Keratinocyte (primary cell): Measurements from ENCODE around the gene TOMM5. TPM values are rescaled to one million over a fixed set of nuclear protein-coding genes. Genes with fewer than 3 reads are reported as not detected.

Source experiments
- DNase-seq: peaks from one replicate; pipeline ENCODE4 v3.0.0-alpha.2; 2011; ENCODE audit warnings: low read depth, missing footprints, low spot score
- FAIRE-seq: peaks from 2 replicates; lab custom pipeline; 2011; peaks lifted over from hg19 to GRCh38; lab: Jason Lieb, UNC
- H2AFZ ChIP-seq: 2 replicates; pipeline ENCODE4 v1.6.0; 2012; ENCODE audit warnings: low read length, control low read depth, inconsistent platforms; ENCODE audit not compliant: control insufficient read depth
- H3K27ac ChIP-seq: 2 replicates; pipeline ENCODE4 v1.5.1; 2011; ENCODE audit warnings: low read length; ENCODE audit not compliant: control insufficient read depth, insufficient read depth
- H3K27me3 ChIP-seq: 3 replicates; pipeline ENCODE4 v1.6.0; 2011; ENCODE audit warnings: low read length; ENCODE audit not compliant: control insufficient read depth, insufficient read depth; ENCODE audit errors: extremely low read depth
- H3K36me3 ChIP-seq, 2 experiments: 2 replicates in 1 of 2; 3 replicates in 1 of 2; pipeline ENCODE4 v1.5.1; 2011; ENCODE audit warnings: low read length in 2 of 2, mild to moderate bottlenecking in 1 of 2; ENCODE audit not compliant: control insufficient read depth in 2 of 2, insufficient read depth in 2 of 2; ENCODE audit errors: extremely low read depth in 1 of 2
- H3K4me1 ChIP-seq: 3 replicates; pipeline ENCODE4 v1.5.1; 2011; ENCODE audit warnings: low read length; ENCODE audit not compliant: control insufficient read depth, insufficient read depth; ENCODE audit errors: extremely low read depth
- H3K4me2 ChIP-seq: 3 replicates; pipeline ENCODE4 v1.6.0; 2011; ENCODE audit warnings: low read depth, low read length; ENCODE audit not compliant: control insufficient read depth, insufficient read depth; ENCODE audit errors: extremely low read depth
- H3K4me3 ChIP-seq, 3 experiments: fragments of 200-600 bp in 1 of 3; sonication (generic) in 1 of 3; 2 replicates in 2 of 3; 3 replicates in 1 of 3; pipeline ENCODE4 v1.5.1; 2011 to 2016; ENCODE audit warnings: low read length in 3 of 3, mild to moderate bottlenecking in 3 of 3, control low read depth in 2 of 3, inconsistent platforms in 1 of 3, low read depth in 1 of 3, mixed read lengths in 1 of 3, mixed run types in 1 of 3, moderate library complexity in 1 of 3; ENCODE audit not compliant: control insufficient read depth in 2 of 3, insufficient read depth in 2 of 3; ENCODE audit errors: extremely low read depth in 1 of 3
- H3K79me2 ChIP-seq: 2 replicates; pipeline ENCODE4 v1.6.0; 2012; ENCODE audit warnings: low read length; ENCODE audit not compliant: control insufficient read depth, insufficient read depth
- H3K9ac ChIP-seq: 3 replicates; pipeline ENCODE4 v1.6.0; 2011; ENCODE audit warnings: low read length; ENCODE audit not compliant: control insufficient read depth, insufficient read depth; ENCODE audit errors: extremely low read depth
- H3K9me1 ChIP-seq: 3 replicates; pipeline ENCODE4 v1.6.0; 2011; ENCODE audit warnings: low read length; ENCODE audit not compliant: control insufficient read depth, insufficient read depth; ENCODE audit errors: extremely low read depth
- H3K9me3 ChIP-seq: 2 replicates; pipeline ENCODE4 v1.5.1; 2012; ENCODE audit warnings: low read depth, low read length; ENCODE audit not compliant: control insufficient read depth
- H4K20me1 ChIP-seq: 3 replicates; pipeline ENCODE4 v1.6.0; 2011; ENCODE audit warnings: low read length; ENCODE audit not compliant: control insufficient read depth, insufficient read depth; ENCODE audit errors: extremely low read depth
- EZH2 ChIP-seq: IDR thresholded peaks from one replicate; pipeline ENCODE4 v1.6.1; 2012; ENCODE audit warnings: inconsistent platforms, mild to moderate bottlenecking, low read length, moderate library complexity
- dilution Hi-C: fragments of 300-500 bp; cut with MboI; formaldehyde crosslinking; loops from one replicate; pipeline ENCODE4 v1.7.0; 2020; ENCODE audit warnings: low sequenced_read_pairs; ENCODE audit not compliant: extremely low pct_ligation_motif_present
- polyA plus RNA-seq, 5 experiments: library from polyadenylated mRNA; depleted of rRNA in 3 of 5; stranded (reverse) in 3 of 5; stranded (forward) in 1 of 5; unstranded in 1 of 5; fragments of >200 nt; gene quantifications; 1 replicate in 1 of 5; 2 replicates in 3 of 5; 3 replicates in 1 of 5; pipeline versions ENCODE4 v1.2.1 to v1.2.3, GENCODE V29; 2011 to 2012; ENCODE audit warnings: missing spikeins in 2 of 5, low read depth in 1 of 5, low replicate concordance in 1 of 5
- TF ChIP-seq, protein P1 (sequence below), 3 experiments: IDR thresholded peaks in 1 of 3; conservative IDR thresholded peaks in 1 of 3; optimal IDR thresholded peaks in 1 of 3; 2 replicates in 2 of 3; 3 replicates in 1 of 3; pipeline versions ENCODE3 to v1.5.1; 2011; ENCODE audit warnings: low read length in 3 of 3, mild to moderate bottlenecking in 3 of 3, moderate library complexity in 2 of 3, control low read depth in 1 of 3, inconsistent platforms in 1 of 3; ENCODE audit not compliant: insufficient read depth in 2 of 3; ENCODE audit errors: extremely low read depth in 1 of 3

Gene TOMM5
- polyA plus RNA-seq, 1 donor (not counting 4 experiments of a cell fraction or from before 2014, with no cell fraction given), result 232 TPM

DNA sequence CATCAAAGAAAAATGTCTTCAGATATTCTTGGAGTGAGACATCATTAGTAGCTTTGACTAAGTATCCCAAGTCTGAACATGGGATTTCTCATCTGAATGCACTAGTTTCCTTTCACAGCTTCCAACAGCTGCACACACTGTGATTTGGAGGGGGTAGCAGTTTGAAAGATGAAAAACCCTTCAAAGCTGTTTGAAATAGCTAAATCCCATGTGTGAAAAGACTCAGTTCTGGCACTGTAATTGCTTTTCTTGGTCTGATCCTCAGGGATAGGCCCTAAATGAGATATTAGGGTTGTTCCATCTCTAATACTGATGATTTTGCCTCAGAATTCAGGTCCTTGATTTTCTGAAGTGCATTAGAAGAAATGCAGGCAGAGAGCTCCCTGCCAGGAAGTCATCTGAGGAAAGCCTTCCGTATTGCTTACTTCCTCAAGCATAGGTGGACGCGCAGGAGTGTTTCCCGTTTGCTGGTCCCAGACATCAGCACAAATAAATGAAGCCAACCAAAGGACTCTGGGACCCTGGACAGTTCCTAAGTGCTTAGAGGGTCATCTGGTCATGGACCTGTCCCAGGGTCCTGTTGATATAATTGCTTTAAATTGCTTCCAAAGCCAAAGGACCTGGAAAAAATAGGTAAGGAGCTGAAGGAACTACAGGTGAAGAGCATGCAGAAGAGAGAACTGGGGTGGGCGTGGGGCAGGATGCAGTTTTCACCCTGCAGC is 32.8 kb upstream of the TOMM5 start:
- FAIRE-seq (no peak), DNase-seq (no peak)
- no peak overlapping the region for H3K27ac ChIP-seq
- H3K4me3 ChIP-seq, result no peak overlapping the region
- no peak overlapping the region for H3K4me2 ChIP-seq
- H3K9me1 ChIP-seq, result no peaks in the 10 kb centered on the region
- H4K20me1 ChIP-seq, result no peaks in the 10 kb centered on the region
- no peaks in the 10 kb centered on the region for H3K4me1 ChIP-seq
- H2AFZ ChIP-seq, result no peak overlapping the region
- no peak overlapping the region for H3K9ac ChIP-seq
- no peaks in the 10 kb centered on the region for H3K36me3 ChIP-seq
- dilution Hi-C loops, result no loop called here
- H3K27me3 ChIP-seq, result no peaks in the 10 kb centered on the region
- TF ChIP-seq, protein P1, sequence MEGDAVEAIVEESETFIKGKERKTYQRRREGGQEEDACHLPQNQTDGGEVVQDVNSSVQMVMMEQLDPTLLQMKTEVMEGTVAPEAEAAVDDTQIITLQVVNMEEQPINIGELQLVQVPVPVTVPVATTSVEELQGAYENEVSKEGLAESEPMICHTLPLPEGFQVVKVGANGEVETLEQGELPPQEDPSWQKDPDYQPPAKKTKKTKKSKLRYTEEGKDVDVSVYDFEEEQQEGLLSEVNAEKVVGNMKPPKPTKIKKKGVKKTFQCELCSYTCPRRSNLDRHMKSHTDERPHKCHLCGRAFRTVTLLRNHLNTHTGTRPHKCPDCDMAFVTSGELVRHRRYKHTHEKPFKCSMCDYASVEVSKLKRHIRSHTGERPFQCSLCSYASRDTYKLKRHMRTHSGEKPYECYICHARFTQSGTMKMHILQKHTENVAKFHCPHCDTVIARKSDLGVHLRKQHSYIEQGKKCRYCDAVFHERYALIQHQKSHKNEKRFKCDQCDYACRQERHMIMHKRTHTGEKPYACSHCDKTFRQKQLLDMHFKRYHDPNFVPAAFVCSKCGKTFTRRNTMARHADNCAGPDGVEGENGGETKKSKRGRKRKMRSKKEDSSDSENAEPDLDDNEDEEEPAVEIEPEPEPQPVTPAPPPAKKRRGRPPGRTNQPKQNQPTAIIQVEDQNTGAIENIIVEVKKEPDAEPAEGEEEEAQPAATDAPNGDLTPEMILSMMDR (optimal IDR thresholded peaks at IDR 0.05 in 1 of 3, IDR thresholded peaks at IDR 0.05 in 1 of 3, conservative IDR thresholded peaks at IDR 0.05 in 1 of 3; ENCODE audit: extremely low read depth in 1 of 3, insufficient read depth in 2 of 3, low read length in 3 of 3), result no peak
- no peak for TF ChIP-seq EZH2
- no peaks in the 10 kb centered on the region for H3K9me3 ChIP-seq
- no peaks in the 10 kb centered on the region for H3K79me2 ChIP-seq

DNA sequence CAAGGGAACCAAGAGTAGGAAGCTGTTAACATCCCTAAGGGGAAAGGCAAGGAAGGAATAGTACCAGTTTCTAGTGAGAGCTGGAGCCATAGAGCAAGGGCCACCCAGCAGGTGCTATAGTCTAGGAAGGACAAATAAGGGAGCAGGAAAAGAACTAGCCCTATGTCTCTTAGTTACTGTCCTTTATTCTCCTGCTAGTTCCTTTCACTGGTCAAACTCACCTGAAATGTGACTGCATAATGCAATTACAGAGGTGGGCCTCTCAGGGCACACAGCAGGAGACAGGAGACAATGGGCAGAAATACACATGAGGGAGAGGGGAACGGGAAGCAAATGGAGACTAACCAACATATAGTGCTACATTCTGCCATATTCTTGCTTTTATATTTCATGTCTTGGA is 31.7 kb upstream of the TOMM5 start:
- Histone ChIP-seq H3K4me1 (no peaks in the 10 kb centered on the region), H3K79me2 (no peaks in the 10 kb centered on the region), H3K9me1 (no peaks in the 10 kb centered on the region), H4K20me1 (no peaks in the 10 kb centered on the region), H3K9ac (no peak overlapping the region), H3K27me3 (no peaks in the 10 kb centered on the region), H3K36me3 (no peaks in the 10 kb centered on the region), H2AFZ (no peak overlapping the region), H3K4me3 (no peak overlapping the region), H3K27ac (no peak overlapping the region), H3K4me2 (no peak overlapping the region), H3K9me3 (no peaks in the 10 kb centered on the region)
- FAIRE-seq (no peak), DNase-seq (no peak)
- TF ChIP-seq EZH2, result no peak
- TF ChIP-seq, protein P1 (optimal IDR thresholded peaks at IDR 0.05 in 1 of 3, IDR thresholded peaks at IDR 0.05 in 1 of 3, conservative IDR thresholded peaks at IDR 0.05 in 1 of 3; ENCODE audit: extremely low read depth in 1 of 3, insufficient read depth in 2 of 3, low read length in 3 of 3), result no peak
- dilution Hi-C loops, result no loop called here
